HG03571 (cell line): ENCODE data around the gene STK39.

ENCODE experiments used
- ATAC-seq: cut with Tn5 transposase; IDR thresholded peaks from one replicate; pipeline ENCODE4 v1.9.1; 2021; ENCODE audit not compliant: unreplicated experiment

STK39 gene

GRCh38 chr2:168165985-168166901, 81.2 kb downstream of the STK39 start:
- no peak for ATAC-seq

DNA sequence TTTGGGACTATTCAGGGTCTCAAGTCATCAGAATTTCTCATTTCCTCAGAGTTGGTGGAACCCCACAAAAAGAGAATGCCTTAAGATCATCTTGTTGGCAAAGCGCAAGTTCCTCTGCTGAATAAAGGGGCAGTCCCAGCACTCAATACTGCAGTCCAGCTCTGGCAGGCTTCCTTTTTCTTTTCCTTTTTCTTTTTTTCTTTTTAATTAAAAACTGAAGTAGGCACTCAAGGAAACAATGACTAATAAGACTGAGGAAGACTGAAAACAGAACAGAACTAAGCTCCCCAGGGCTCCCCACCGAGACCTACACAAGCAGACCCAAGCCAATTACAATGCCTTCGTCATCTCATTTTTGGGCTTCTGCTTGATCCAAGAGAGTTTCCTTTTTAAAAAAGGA, 82.0 kb downstream of the STK39 start:
- ATAC-seq, result no peak

GRCh38 chr2:168160897-168161296, 86.5 kb downstream of the STK39 start:
- ATAC-seq, result no peak

DNA sequence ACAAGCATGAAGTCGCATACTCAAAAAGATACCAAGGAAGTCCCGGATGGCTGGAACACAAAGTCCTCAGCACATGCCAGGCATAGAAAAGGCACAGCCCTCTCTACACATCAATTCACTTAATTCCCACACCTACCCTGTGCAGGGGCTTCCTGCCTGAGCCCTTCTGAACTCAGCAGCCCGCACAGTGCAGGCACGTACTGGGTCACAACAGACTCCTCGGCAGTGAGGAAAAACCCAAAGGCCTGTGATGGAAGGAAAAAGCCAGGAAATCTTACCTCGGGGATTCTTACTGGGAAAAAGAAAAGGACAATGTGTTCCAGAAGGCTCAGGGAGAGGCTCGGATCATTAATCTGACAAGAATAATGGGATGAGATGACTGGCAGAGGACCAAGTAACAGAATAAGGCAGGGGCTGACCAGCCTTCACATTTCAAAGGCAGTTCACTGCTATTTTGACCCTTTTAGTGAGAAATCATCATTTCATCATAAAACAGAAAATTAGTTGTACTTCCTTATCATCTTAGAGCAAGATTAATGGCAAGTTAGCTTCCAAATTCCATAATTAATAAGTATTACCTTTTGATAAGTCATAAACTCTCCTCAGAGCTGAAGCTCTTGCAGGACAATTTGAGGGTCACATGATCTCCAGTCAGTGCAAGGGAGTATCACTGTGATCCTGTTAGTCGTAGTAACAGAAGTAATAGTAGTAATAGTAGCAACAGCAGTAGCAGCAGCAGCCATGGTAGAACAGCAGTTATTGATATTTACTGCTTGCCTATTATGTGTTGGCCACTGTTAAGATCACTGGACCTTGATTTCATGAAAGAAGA, 87.4 kb downstream of the STK39 start:
- ATAC-seq, result no peak

DNA sequence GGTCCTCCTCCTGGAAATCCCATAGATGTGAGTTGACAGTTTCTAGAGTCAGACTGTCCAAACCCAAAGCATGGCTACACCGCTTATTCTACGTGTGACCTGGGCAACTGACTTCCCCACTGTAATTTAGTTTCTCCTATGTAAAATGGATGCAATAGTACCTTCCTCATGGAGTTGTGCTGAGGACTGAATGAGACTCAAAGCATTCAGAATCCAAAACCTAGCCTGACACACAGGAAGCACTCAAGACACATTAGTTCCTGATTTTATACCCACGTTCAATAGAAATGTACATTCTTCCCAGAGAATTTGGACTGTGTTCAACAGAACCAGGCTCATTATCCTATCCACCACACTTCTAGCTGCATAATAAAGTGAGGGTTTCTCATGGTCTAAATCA, 88.8 kb downstream of the STK39 start:
- ATAC-seq, result no peak

DNA sequence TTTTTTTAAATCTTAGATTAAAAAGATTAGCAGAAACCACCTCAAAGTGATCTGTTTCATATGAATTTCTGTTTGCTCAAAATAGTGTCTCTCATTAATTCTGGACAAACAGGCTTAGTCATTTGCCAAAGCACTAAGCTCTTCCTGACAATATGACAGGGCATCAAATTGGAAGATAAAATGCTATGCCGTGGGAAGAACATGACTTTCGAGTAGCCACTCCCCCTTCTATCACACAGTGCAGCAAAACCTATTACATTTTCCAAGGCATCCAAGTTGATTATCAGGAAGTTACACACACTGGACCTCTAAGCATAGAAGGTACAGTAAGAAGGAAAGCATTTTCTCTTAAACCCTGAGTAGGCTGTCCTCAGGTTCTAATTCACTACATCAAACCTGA, 89.5 kb downstream of the STK39 start:
- ATAC-seq, result no peak

DNA sequence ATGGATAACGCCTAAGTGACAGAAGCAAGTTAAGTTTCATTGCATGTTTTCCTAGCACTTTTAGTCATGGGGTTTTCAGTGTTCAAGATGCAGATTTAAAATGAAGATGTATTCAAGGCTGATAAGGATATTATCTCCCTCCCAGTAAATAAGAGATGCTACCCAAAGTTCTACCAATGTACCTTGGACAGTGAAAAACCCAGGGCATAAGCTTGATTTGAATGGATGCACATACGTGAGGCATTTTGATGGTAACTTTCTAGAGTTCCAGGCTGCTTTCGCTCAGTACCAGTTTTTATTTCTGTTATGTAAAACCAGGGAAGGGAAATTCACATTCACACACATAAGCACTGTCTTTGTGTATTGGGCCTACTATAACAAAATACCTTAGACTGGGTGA, 90.3 kb downstream of the STK39 start:
- ATAC-seq, result no peak

GRCh38 chr2:168156661-168157060, 90.7 kb downstream of the STK39 start:
- no peak for ATAC-seq

GRCh38 chr2:168155680-168156079, 91.7 kb downstream of the STK39 start:
- no peak for ATAC-seq

DNA sequence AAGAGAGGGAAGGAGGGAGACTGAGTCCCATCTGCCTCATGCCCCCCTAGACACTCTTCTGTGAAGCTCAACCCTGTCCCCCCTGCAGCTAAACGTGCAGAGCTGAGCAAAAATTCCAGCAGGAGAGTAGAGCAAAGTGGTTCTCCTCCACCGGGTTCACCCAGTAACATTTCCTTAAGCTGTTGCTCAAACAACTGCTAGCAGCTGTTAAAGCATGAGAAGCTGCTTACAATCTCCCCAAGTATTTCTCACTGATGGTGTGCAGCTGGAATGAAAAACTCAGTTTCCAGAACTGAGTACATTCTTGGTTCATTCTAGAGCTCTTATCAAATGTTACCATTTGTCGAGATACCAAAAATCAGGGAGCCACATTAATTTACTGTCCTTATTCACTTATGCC, 92.3 kb downstream of the STK39 start:
- ATAC-seq, result no peak

GRCh38 chr2:168152902-168153530, 94.4 kb downstream of the STK39 start:
- no peak for ATAC-seq

GRCh38 chr2:168149986-168150385, 97.4 kb downstream of the STK39 start:
- no peak for ATAC-seq

- ATAC-seq, result no peak
Observed at GRCh38 chr2:168149150-168149974, 98.0 kb downstream of the STK39 start.

DNA sequence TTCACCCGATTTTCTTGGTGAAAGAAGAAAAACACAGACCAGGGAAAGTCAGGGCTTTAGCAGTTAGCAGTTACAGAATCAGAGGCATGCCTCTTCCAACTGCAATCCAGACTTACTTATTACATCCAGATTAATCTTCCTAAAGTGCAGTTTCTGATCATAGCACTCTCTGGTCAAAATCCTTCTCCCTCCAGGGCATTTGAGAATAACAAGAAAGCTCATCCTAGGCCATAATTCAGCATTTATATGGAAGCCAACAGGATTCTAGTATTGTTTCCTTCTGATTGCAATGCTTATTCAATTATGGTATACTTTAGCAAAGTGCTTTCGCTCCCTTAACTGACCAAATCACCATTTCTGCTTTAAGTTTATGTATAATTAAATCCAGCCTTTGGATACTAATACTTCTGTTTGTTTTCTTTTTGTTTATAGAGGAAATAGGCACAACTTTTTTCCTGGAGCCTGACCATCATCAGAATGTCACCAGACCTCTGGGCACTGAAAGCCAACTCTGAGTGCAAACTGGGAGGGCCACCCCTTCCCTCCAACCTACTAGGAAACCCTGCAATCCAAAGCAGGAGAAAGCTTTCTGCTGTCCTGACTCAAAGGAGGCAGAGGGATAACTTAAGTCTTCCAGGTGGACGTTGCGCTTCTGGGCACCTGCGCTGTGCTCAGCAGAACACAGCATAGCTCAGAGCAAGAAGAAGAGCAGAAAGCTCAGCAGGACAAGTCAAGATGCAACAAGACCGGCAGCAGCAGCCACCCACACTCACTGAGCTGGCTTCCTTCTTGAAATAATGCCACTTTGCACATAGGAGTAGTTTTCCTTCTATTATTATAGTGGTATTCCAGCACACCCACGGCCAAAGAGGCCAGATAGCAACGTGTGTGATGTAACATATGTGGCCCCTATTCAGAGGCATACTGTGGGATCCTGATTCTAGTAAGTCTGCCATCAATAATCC, 99.3 kb downstream of the STK39 start:
- ATAC-seq, result no peak

DNA sequence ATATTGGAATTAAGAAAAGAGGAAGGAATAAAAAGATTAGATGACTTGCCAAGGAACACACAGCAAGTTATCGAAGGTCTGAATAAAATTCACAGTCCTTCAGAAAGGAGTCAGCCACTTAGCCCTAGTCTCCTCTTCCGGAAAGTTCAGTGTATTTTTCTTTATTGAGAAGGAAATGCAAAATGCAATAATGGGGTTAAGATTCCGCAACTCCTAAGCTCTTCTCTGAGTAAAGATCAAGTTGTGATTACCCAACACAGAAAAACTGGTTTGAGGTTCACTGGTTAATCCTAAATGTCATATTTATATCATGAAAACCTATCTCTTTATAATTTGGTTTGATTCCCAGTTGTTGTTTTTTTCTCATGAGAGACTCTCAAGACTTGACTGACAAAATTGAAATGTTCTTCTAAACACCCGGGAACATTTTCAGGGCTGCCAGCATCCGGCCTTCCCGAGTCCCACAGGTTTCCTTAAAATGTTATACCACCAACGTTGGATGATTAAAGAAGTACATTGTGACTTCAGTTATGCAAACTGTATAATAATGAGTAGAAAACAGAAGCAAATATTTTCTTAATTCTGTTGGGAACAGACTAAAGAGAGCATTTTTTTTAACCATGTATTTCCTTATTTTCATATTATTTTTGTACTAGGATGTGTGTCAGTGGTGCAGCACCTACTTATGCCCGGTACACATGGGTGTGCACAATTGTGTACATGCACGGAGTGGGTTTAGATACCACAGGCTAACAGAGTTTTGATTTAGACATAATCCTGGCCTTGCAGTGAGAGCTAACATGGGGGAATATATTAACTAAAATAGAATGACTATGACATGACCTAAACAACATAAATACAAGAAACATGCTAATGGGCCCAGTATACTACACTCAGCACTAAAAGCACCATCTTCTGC, 100.2 kb downstream of the STK39 start:
- no peak for ATAC-seq

DNA sequence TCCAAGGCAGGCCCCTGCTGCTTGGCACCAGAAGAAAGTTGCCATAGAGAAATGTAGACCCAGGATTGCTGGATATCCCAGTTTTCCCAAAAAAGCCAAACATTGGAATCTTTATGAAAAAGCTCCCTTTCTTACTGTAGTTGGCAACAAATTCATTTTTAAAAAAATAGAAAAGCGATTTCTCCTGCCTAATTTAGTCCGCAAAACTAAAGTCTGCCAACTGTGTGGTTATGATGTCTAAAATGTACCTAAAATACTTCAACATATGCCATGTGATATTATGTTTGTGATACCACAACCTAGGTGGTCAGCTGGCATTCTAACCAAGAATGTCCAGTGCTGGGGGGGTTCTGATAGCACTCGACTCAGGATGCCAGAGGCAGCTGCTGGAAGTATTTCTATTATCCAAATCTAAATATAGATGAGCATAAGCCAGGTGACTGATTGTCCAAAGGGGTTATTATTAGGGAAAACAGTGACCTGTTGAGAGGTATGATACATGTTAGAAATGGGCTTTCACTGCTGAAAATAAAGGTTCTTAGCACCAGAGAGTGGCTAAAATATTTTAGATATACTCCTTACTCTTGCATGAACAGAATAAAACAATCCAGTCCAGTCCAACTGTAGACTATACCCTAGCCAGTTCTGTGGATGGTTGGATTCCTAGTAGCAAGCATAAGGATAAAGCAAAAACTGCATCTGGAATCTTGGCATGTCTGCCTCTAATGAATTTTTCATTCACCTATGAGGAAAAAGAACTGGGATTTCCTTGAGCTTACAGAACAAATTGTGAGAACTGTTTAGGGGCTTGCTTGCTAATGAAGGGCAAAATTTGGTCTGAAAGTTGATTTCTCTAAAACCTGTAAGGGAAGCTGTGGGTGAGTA, 101.7 kb downstream of the STK39 start:
- no peak for ATAC-seq

DNA sequence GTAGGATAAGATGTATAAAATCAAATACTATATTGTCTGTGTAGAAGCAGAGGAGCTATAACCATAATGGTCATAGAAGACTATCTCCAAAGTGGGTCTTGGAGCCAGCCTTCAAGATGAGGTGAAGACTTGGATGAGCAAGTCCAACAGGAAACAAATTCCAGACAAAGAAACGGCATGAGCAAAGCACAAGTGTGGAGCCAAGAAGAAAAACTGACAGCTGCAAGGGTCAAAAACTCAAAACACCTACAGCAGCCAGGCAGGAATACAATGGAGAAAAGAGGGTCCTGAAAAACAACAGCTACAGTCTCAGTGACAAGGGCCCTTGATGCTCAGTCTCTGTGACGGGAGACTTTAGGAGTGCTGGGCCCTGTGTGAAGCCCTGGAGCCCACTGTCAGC, 102.4 kb downstream of the STK39 start:
- ATAC-seq, result no peak

DNA sequence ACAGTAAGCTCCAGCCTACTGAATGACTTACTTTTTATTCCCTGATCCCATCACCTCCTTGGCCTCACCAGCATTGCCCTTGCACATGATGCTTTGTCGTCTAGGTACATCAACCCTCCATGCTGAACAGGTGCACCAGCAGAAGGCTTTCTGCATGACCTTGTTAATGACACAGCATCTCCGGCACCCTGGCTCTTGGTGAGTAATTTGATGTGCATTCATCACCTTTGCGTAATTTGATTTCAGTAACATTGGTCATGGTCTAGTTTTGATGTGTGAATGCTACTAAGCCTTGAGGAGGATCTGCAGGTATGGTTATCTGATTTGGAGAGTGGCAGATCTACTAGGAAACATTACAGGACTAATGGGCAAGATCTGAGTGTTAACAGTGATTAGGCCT, 103.6 kb downstream of the STK39 start:
- no peak for ATAC-seq
